K562 (cell line): ENCODE measurements around the gene MRPS18B. TPM values are rescaled to one million over a fixed set of nuclear protein-coding genes. Genes with fewer than 3 reads are reported as not detected.

Experiments used
- SRSF1 ChIP-seq: fragments of 200-400 bp; formaldehyde crosslinking; IDR thresholded peaks from 2 replicates; pipeline ENCODE4 v1.6.1; 2017; ENCODE audit warnings: mild to moderate bottlenecking, low read depth, low read length, moderate library complexity
- ZNF318 ChIP-seq, 2 experiments: fragments of 450-650 bp; IDR thresholded peaks; 2 replicates each; pipeline ENCODE4 v1.6.1; 2016; ENCODE audit warnings: mild to moderate bottlenecking in 2 of 2, borderline replicate concordance in 1 of 2, low read depth in 1 of 2, moderate library complexity in 1 of 2
- polyA plus RNA-seq, 8 experiments: library from polyadenylated mRNA; depleted of rRNA in 4 of 8; stranded (reverse) in 5 of 8; unstranded in 3 of 8; fragments of >200 nt; fragmentation: Nextera tagmentation in 2 of 8; fragmentation: Illumina TruSeq in 1 of 8; extraction: Ambion mirVana in 2 of 8; extraction: Trizol in 1 of 8; gene quantifications; 2 replicates each; pipeline versions ENCODE4 v1.2.1 to v1.2.3, GENCODE V29; 2011 to 2014; ENCODE audit warnings: inconsistent platforms in 1 of 8, missing spikeins in 1 of 8
- total RNA-seq, 7 experiments: library from RNA; depleted of rRNA in 6 of 7; stranded (reverse); fragments of >200 nt in 6 of 7; fragmentation: Illumina TruSeq in 2 of 7; extraction: Trizol in 2 of 7; gene quantifications; 2 replicates each; pipeline versions ENCODE4 v1.2.1 to v1.2.3, GENCODE V29; 2011 to 2021; ENCODE audit warnings: low replicate concordance in 1 of 7
- TF ChIP-seq, protein P1 (sequence below): sonication (generic); formaldehyde crosslinking; IDR thresholded peaks from 2 replicates; pipeline ENCODE4 v1.8.0; 2022; ENCODE audit warnings: missing genetic modification reagents, mild to moderate bottlenecking, borderline replicate concordance

MRPS18B gene
- total and polyA plus RNA-seq, 9 of the 15 experiments (the other 6 are each of a cell fraction or from before 2014, with no cell fraction given), result 132 to 383 (median 178) TPM

DNA sequence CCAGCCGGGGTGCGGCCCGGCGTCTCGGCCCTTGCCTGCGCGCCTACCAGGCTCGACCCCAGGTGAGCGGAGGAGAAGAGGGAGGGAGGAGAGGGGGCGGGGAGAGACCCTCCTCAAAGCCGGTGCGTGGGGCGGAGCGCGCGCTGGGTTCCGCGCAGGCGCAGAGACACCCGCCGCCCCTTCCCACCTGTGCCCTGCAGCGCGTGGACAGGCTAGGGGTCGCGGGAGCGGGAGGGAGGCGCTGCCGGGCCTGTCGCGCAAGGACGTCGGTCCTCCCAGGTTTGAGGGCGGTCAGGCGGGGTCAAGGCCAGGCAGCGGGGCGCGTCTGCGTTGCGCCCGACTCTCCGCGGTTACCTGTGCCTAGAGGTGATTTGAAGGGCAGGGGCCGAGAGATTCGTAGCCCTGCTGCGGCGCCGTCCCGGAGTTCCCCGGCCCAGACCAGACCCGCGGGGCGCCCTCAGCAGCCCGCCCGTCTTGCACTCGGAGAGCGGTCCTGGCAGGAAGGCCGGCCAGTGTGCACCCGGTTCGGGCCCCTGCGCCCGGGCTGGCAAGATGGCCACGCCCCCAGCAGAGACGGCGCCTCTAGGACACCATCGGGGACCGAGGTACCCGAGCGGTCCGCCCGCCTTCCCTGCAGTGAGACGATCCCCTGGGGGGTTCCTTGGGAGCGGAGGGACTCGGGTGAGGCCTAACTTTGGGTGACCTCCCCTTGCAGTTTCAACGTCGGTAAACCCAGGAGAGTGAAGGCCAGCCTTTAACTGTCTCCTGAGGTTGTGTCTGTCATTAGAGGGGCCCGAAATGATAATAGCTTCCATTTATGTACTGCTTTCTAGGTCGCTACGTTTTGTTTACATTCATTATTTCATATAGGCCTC lies 29.8 kb downstream of the MRPS18B start (continued):
- TF ChIP-seq ZNF318 (IDR thresholded peaks at IDR 0.05; ENCODE audit: borderline replicate concordance in 1 of 2, low read depth in 1 of 2) (no peak), SRSF1 (no peak)
- TF ChIP-seq, protein P1, sequence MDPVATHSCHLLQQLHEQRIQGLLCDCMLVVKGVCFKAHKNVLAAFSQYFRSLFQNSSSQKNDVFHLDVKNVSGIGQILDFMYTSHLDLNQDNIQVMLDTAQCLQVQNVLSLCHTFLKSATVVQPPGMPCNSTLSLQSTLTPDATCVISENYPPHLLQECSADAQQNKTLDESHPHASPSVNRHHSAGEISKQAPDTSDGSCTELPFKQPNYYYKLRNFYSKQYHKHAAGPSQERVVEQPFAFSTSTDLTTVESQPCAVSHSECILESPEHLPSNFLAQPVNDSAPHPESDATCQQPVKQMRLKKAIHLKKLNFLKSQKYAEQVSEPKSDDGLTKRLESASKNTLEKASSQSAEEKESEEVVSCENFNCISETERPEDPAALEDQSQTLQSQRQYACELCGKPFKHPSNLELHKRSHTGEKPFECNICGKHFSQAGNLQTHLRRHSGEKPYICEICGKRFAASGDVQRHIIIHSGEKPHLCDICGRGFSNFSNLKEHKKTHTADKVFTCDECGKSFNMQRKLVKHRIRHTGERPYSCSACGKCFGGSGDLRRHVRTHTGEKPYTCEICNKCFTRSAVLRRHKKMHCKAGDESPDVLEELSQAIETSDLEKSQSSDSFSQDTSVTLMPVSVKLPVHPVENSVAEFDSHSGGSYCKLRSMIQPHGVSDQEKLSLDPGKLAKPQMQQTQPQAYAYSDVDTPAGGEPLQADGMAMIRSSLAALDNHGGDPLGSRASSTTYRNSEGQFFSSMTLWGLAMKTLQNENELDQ (CRISPR knock-in tag), result no peak; the same call in 1 of the 2 replicates
